Activated T-helper 1 cell treated with anti-CD3 and anti-CD28 coated beads, Interleukin-12 subunit alpha, Interleukin-12 subunit beta, Interleukin-2, Interleukin-4 antibody, amounts not matched to agents 30 ng/mL and 10 ng/mL and 1 ng/mL, durations not matched to agents 14 hours and 24 hours and 36 hours (primary cell): ENCODE results near the gene ERFE. TPM values are rescaled to one million over a fixed set of nuclear protein-coding genes. Genes with fewer than 3 reads are reported as not detected.

Experiments used
- DNase-seq: peaks from one replicate; pipeline ENCODE4 v3.0.0; 2021; ENCODE audit warnings: low spot score
- H3K27ac Mint-ChIP-seq: one replicate; pipeline ENCODE4 v1.8.0; 2021; ENCODE audit warnings: mild to moderate bottlenecking, mixed read lengths
- H3K27me3 Mint-ChIP-seq: one replicate; pipeline ENCODE4 v1.8.0; 2022; ENCODE audit warnings: mild to moderate bottlenecking, moderate library complexity, mixed read lengths; ENCODE audit not compliant: insufficient read depth
- H3K36me3 Mint-ChIP-seq: one replicate; pipeline ENCODE4 v1.8.0; 2021; ENCODE audit warnings: low read depth, mixed read lengths
- H3K4me1 Mint-ChIP-seq: one replicate; pipeline ENCODE4 v1.8.0; 2021; ENCODE audit warnings: low read depth, mixed read lengths
- H3K4me3 Mint-ChIP-seq: one replicate; pipeline ENCODE4 v1.8.0; 2021; ENCODE audit warnings: mild to moderate bottlenecking, moderate library complexity, mixed read lengths
- H3K9me3 Mint-ChIP-seq: one replicate; pipeline ENCODE4 v1.8.0; 2021; ENCODE audit warnings: mixed read lengths
- intact Hi-C: fragments of 100-400 bp; cut with micrococcal nuclease; formaldehyde crosslinking; loops from one replicate; pipeline ENCODE4 v1.15.1; 2024
- total RNA-seq: library from RNA; stranded (reverse); gene quantifications from 2 replicates; pipeline ENCODE4 v1.2.3, GENCODE V29; 2022

Gene ERFE
- total RNA-seq, 1 donor from 2014 or later: not detected

- intact Hi-C loops: no loop called here
- Mint-ChIP-seq H3K36me3 (no peaks in the 10 kb centered on the region), H3K27ac (no peak overlapping the region)
Measured at GRCh38 chr2:238149841-238150572, 8.8 kb upstream of the ERFE start.

GRCh38 chr2:238150686-238151085 is 8.1 kb upstream of the ERFE start:
- Mint-ChIP-seq H3K9me3 (no peaks in the 10 kb centered on the region), H3K36me3 (no peaks in the 10 kb centered on the region), H3K27me3 (no peaks in the 10 kb centered on the region), H3K4me3 (no peak overlapping the region), H3K4me1 (no peaks in the 10 kb centered on the region), H3K27ac (no peak overlapping the region)
- intact Hi-C loops: no loop called here
- DNase-seq: no peak

More at GRCh38 chr2:238149841-238150572, 8.8 kb upstream of the ERFE start:
- Mint-ChIP-seq H3K4me1 (no peaks in the 10 kb centered on the region), H3K27me3 (no peaks in the 10 kb centered on the region), H3K9me3 (no peaks in the 10 kb centered on the region), H3K4me3 (no peak overlapping the region)
- DNase-seq: no peak

GRCh38 chr2:238151205-238151604 is 7.6 kb upstream of the ERFE start:
- Mint-ChIP-seq H3K4me3 (no peak overlapping the region), H3K9me3 (no peaks in the 10 kb centered on the region), H3K27me3 (no peaks in the 10 kb centered on the region), H3K27ac (no peak overlapping the region), H3K36me3 (no peaks in the 10 kb centered on the region), H3K4me1 (no peaks in the 10 kb centered on the region)
- no peak for DNase-seq
- intact Hi-C loops: no loop called here

- peaks cover 3% of the 10 kb centered on the region for H3K27me3 Mint-ChIP-seq
- DNase-seq: no peak
- no peak overlapping the region for H3K27ac Mint-ChIP-seq
- intact Hi-C loops: no loop called here
- no peak overlapping the region for H3K4me3 Mint-ChIP-seq
- H3K4me1 Mint-ChIP-seq: no peaks in the 10 kb centered on the region
- no peaks in the 10 kb centered on the region for H3K36me3 Mint-ChIP-seq
- H3K9me3 Mint-ChIP-seq: no peaks in the 10 kb centered on the region
Measured at GRCh38 chr2:238151628-238152235, 7.0 kb upstream of the ERFE start.

- Mint-ChIP-seq H3K4me3 (no peak overlapping the region), H3K4me1 (no peaks in the 10 kb centered on the region), H3K9me3 (no peaks in the 10 kb centered on the region), H3K27ac (no peak overlapping the region), H3K27me3 (peaks cover 3% of the 10 kb centered on the region), H3K36me3 (no peaks in the 10 kb centered on the region)
- no peak for DNase-seq
- intact Hi-C loops: no loop called here
Measured at GRCh38 chr2:238152771-238153688, 5.7 kb upstream of the ERFE start.

GRCh38 chr2:238154570-238154969 is 4.2 kb upstream of the ERFE start:
- intact Hi-C loops: no loop called here
- Mint-ChIP-seq H3K36me3 (no peaks in the 10 kb centered on the region), H3K4me3 (no peak overlapping the region), H3K4me1 (peaks cover 5% of the 10 kb centered on the region), H3K27me3 (peaks cover 7% of the 10 kb centered on the region), H3K27ac (no peak overlapping the region), H3K9me3 (no peaks in the 10 kb centered on the region)
- no peak for DNase-seq

GRCh38 chr2:238155051-238155760 is 3.6 kb upstream of the ERFE start:
- H3K36me3 Mint-ChIP-seq: no peaks in the 10 kb centered on the region
- H3K27ac Mint-ChIP-seq: no peak overlapping the region
- H3K4me3 Mint-ChIP-seq: no peak overlapping the region
- H3K4me1 Mint-ChIP-seq: peaks cover 7% of the 10 kb centered on the region
- H3K9me3 Mint-ChIP-seq: no peaks in the 10 kb centered on the region
- H3K27me3 Mint-ChIP-seq: peaks cover 11% of the 10 kb centered on the region
- intact Hi-C loops: loop anchor here (5.0 kb wide), 1 partner anchor 107 kb away; no protein-coding TSS in a partner anchor
- no peak for DNase-seq

- Mint-ChIP-seq H3K36me3 (no peaks in the 10 kb centered on the region), H3K4me1 (peaks cover 7% of the 10 kb centered on the region), H3K9me3 (no peaks in the 10 kb centered on the region), H3K27me3 (peaks cover 14% of the 10 kb centered on the region), H3K4me3 (no peak overlapping the region), H3K27ac (no peak overlapping the region)
- intact Hi-C loops: loop anchor here (5.0 kb wide), 1 partner anchor 106 kb away; no protein-coding TSS in a partner anchor
- no peak for DNase-seq
Measured at GRCh38 chr2:238155761-238156694, 2.7 kb upstream of the ERFE start.

GRCh38 chr2:238157506-238158017 is 1.2 kb upstream of the ERFE start:
- no peaks in the 10 kb centered on the region for H3K36me3 Mint-ChIP-seq
- peaks cover 7% of the 10 kb centered on the region for H3K4me1 Mint-ChIP-seq
- H3K9me3 Mint-ChIP-seq: no peaks in the 10 kb centered on the region
- no peak overlapping the region for H3K27ac Mint-ChIP-seq
- DNase-seq: no peak
- H3K4me3 Mint-ChIP-seq: peak overlapping the region; percentile 7
- peaks cover 14% of the 10 kb centered on the region for H3K27me3 Mint-ChIP-seq
- intact Hi-C loops: loop anchor here (5.0 kb wide), 1 partner anchor 105 kb away; no protein-coding TSS in a partner anchor

- Mint-ChIP-seq H3K9me3 (no peaks in the 10 kb centered on the region), H3K36me3 (no peaks in the 10 kb centered on the region), H3K27ac (no peak overlapping the region), H3K27me3 (peaks cover 16% of the 10 kb centered on the region), H3K4me3 (peak overlapping the region; percentile 22), H3K4me1 (peaks cover 7% of the 10 kb centered on the region)
- no peak for DNase-seq
- intact Hi-C loops: loop anchor here (5.0 kb wide), 1 partner anchor 104 kb away; no protein-coding TSS in a partner anchor
Measured at GRCh38 chr2:238158018-238158508, 707 bp upstream of the ERFE start.

GRCh38 chr2:238159071-238159539 is 335 bp downstream of the ERFE start:
- Mint-ChIP-seq H3K9me3 (no peaks in the 10 kb centered on the region), H3K36me3 (no peaks in the 10 kb centered on the region), H3K4me3 (peak overlapping the region; percentile 68), H3K27ac (no peak overlapping the region), H3K27me3 (peaks cover 18% of the 10 kb centered on the region), H3K4me1 (peaks cover 7% of the 10 kb centered on the region)
- DNase-seq: no peak
- intact Hi-C loops: loop anchor here (5.0 kb wide), 1 partner anchor 103 kb away; no protein-coding TSS in a partner anchor
